B cell (primary cell): ENCODE measurements around the gene CMTM8.

Experiments used
- CTCF ChIP-seq: fragments of 200-600 bp; IDR thresholded peaks from one replicate; pipeline ENCODE4 v1.8.0; 2022; ENCODE audit warnings: antibody characterized with exemption, mild to moderate bottlenecking
- EZH2 ChIP-seq: IDR thresholded peaks from 2 replicates; pipeline ENCODE4 v1.6.1; 2012; ENCODE audit warnings: borderline replicate concordance, low read depth, mild to moderate bottlenecking, moderate library complexity, low read length; ENCODE audit not compliant: insufficient read depth, poor library complexity, severe bottlenecking

- TF ChIP-seq CTCF (no peak), EZH2 (no peak)
Measured at GRCh38 chr3:32312251-32312650, 73.8 kb downstream of the CMTM8 start.
